GM12878 (cell line): ENCODE results near the gene CYP4V2. TPM values are rescaled to one million over a fixed set of nuclear protein-coding genes. Genes with fewer than 3 reads are reported as not detected.

Experiments used
- ATAC-seq: fragments of 200-7000 bp; cut with Tn5 transposase; 3 replicates; pipeline ENCODE4 v1.9.1; 2020; ENCODE audit warnings: mild to moderate bottlenecking, moderate library complexity
- BruUV-seq: library from RNA; stranded (reverse); fragments of 400-500 nt; replicated peaks from 2 replicates; lab custom pipeline; 2021; lab: Mats Ljungman, UMichigan
- CTCF ChIA-PET: fragments of 300-600 bp; sonication (Branson Sonifier 250); formaldehyde crosslinking; extraction: SDS; loops from one replicate; lab custom pipeline; 2021; ENCODE audit warnings: inconsistent platforms; lab: Yijun Ruan, JAX
- POLR2A ChIA-PET: fragments of 350-600 bp; formaldehyde crosslinking; extraction: SDS; loops from one replicate; lab custom pipeline; 2021; ENCODE audit warnings: inconsistent platforms; lab: Charles Lee
- RAD21 ChIA-PET: fragments of 300-600 bp; sonication (Branson Sonifier 250); formaldehyde crosslinking; loops from one replicate; lab custom pipeline; 2023; ENCODE audit warnings: antibody characterized with exemption; ENCODE audit not compliant: unreplicated experiment; lab: Charles Lee
- SMC1A ChIA-PET: fragments of 300-600 bp; sonication (Branson Sonifier 250); formaldehyde crosslinking; loops from one replicate; lab custom pipeline; 2023; ENCODE audit not compliant: unreplicated experiment, uncharacterized antibody; lab: Charles Lee
- DNase-seq: peaks from one replicate; pipeline ENCODE4 v3.0.0-alpha.2; 2011; ENCODE audit warnings: low read depth, low spot score
- FAIRE-seq: peaks from 3 replicates; lab custom pipeline; 2011; peaks lifted over from hg19 to GRCh38; lab: Jason Lieb, UNC
- H2AFZ ChIP-seq: 2 replicates; pipeline ENCODE4 v1.6.0; 2011; ENCODE audit warnings: low read depth, low read length, control low read depth; ENCODE audit not compliant: control insufficient read depth
- H3K27ac ChIP-seq: 2 replicates; pipeline ENCODE4 v1.5.1; 2011; ENCODE audit warnings: control low read depth; ENCODE audit not compliant: control insufficient read depth, insufficient read depth
- H3K27me3 ChIP-seq, 2 experiments: replicated peaks in 1 of 2; 2 replicates each; pipeline versions ENCODE4 v1.6.0 to v1.6.1; 2011; ENCODE audit warnings: low read length in 1 of 2; ENCODE audit not compliant: control insufficient read depth in 2 of 2, insufficient read depth in 2 of 2
- H3K36me3 ChIP-seq, 2 experiments: 2 replicates each; pipeline ENCODE4 v1.5.1; 2011; ENCODE audit warnings: low read length in 1 of 2; ENCODE audit not compliant: control insufficient read depth in 2 of 2, insufficient read depth in 2 of 2
- H3K4me1 ChIP-seq: 2 replicates; pipeline ENCODE4 v1.6.1; 2011; ENCODE audit warnings: mild to moderate bottlenecking, low read length, moderate library complexity, mixed read lengths; ENCODE audit not compliant: control insufficient read depth, insufficient read depth
- H3K4me2 ChIP-seq: 2 replicates; pipeline ENCODE4 v1.6.0; 2011; ENCODE audit warnings: control low read depth; ENCODE audit not compliant: control insufficient read depth, insufficient read depth
- H3K4me3 ChIP-seq: fragments of 200-600 bp; sonication (generic); 2 replicates; pipeline ENCODE4 v1.5.1; 2016
- H3K79me2 ChIP-seq: 2 replicates; pipeline ENCODE4 v1.6.0; 2011; ENCODE audit warnings: low read length; ENCODE audit not compliant: control insufficient read depth, insufficient read depth
- H3K9ac ChIP-seq: 2 replicates; pipeline ENCODE4 v1.8.0; 2011; ENCODE audit warnings: low read length, control low read depth, mixed read lengths; ENCODE audit not compliant: control insufficient read depth, insufficient read depth
- H3K9me3 ChIP-seq: replicated peaks from 3 replicates; pipeline ENCODE4 v1.5.1; 2011; ENCODE audit warnings: mild to moderate bottlenecking, low read length; ENCODE audit not compliant: control insufficient read depth, insufficient read depth
- H4K20me1 ChIP-seq: 2 replicates; pipeline ENCODE4 v1.6.0; 2011; ENCODE audit not compliant: control insufficient read depth, insufficient read depth
- BHLHE40 ChIP-seq, 2 experiments: fragments of 450-650 bp in 1 of 2; IDR thresholded peaks; 2 replicates each; pipeline ENCODE4 v1.6.1; 2011 to 2017; ENCODE audit warnings: low read depth in 2 of 2, borderline replicate concordance in 1 of 2, improper control_type of control experiment in 1 of 2, low read length in 1 of 2, mild to moderate bottlenecking in 1 of 2
- CEBPZ ChIP-seq: fragments of 150-350 bp; IDR thresholded peaks from 2 replicates; pipeline ENCODE4 v1.6.1; 2016; ENCODE audit warnings: low read depth, low read length
- CREB1 ChIP-seq: IDR thresholded peaks from 2 replicates; pipeline ENCODE4 v1.6.1; 2012; ENCODE audit warnings: low read depth, mild to moderate bottlenecking, inconsistent platforms
- CTCF ChIP-seq, 3 experiments: IDR thresholded peaks in 2 of 3; conservative IDR thresholded peaks in 1 of 3; 2 replicates each; pipeline ENCODE4 v1.5.1; 2011; ENCODE audit warnings: low read depth in 3 of 3, low read length in 3 of 3, mild to moderate bottlenecking in 3 of 3, control low read depth in 2 of 3, moderate library complexity in 2 of 3, inconsistent platforms in 1 of 3, mixed read lengths in 1 of 3; ENCODE audit not compliant: control insufficient read depth in 2 of 3, insufficient read depth in 1 of 3; ENCODE audit errors: extremely low read depth in 1 of 3
- E4F1 ChIP-seq: fragments of 450-650 bp; IDR thresholded peaks from 2 replicates; pipeline ENCODE4 v1.6.1; 2018; ENCODE audit warnings: borderline replicate concordance, mild to moderate bottlenecking; ENCODE audit not compliant: partially characterized antibody
- EGR1 ChIP-seq, 2 experiments: IDR thresholded peaks; 1 replicate in 1 of 2; 2 replicates in 1 of 2; pipeline ENCODE4 v1.6.1; 2011 to 2012; ENCODE audit warnings: low read depth in 2 of 2, low read length in 2 of 2, borderline replicate concordance in 1 of 2, mild to moderate bottlenecking in 1 of 2, moderate library complexity in 1 of 2
- IRF4 ChIP-seq: IDR thresholded peaks from 2 replicates; pipeline ENCODE4 v1.6.1; 2011; ENCODE audit warnings: low read depth, low read length
- MAX ChIP-seq: IDR thresholded peaks from 2 replicates; pipeline ENCODE4 v1.6.1; 2012; ENCODE audit warnings: low read depth, low read length, improper control_type of control experiment
- MXI1 ChIP-seq: fragments of 150-350 bp; IDR thresholded peaks from 2 replicates; pipeline ENCODE4 v1.6.1; 2011; ENCODE audit warnings: low read depth, mild to moderate bottlenecking, inconsistent platforms, low read length, improper control_type of control experiment
- RAD21 ChIP-seq: IDR thresholded peaks from 2 replicates; pipeline ENCODE4 v1.6.1; 2011; ENCODE audit warnings: mild to moderate bottlenecking, low read depth, low read length, moderate library complexity; ENCODE audit not compliant: insufficient read depth
- SMC3 ChIP-seq: IDR thresholded peaks from 2 replicates; pipeline ENCODE4 v1.6.1; 2011; ENCODE audit warnings: low read length, improper control_type of control experiment, borderline replicate concordance
- YY1 ChIP-seq: IDR thresholded peaks from 2 replicates; pipeline ENCODE4 v1.6.1; 2011; ENCODE audit warnings: low read depth, mild to moderate bottlenecking, low read length
- WGBS: methylation state at CpG from one replicate; pipeline ENCODE4 v1.1.6; 2016; ENCODE audit warnings: low lambda C conversion rate; ENCODE audit not compliant: insufficient replicate concordance, insufficient coverage; ENCODE audit errors: missing lambda C conversion rate; 5-methylcytosine and 5-hydroxymethylcytosine counted together
- in situ Hi-C: fragments of 300-500 bp; cut with MboI; formaldehyde crosslinking; loops from 9 replicates; pipeline ENCODE4 v1.14.3; 2018; ENCODE audit warnings: mixed read lengths
- intact Hi-C: fragments of 100-400 bp; cut with micrococcal nuclease; formaldehyde crosslinking; loops from one replicate; pipeline ENCODE4 v1.14.2; 2022; ENCODE audit not compliant: unreplicated experiment
- polyA plus RNA-seq, 11 experiments: library from polyadenylated mRNA; depleted of rRNA in 4 of 11; unstranded in 6 of 11; stranded (reverse) in 5 of 11; fragments of >200 nt; fragmentation: Nextera tagmentation in 4 of 11; fragmentation: Illumina TruSeq in 1 of 11; extraction: Ambion mirVana in 4 of 11; extraction: Trizol in 1 of 11; gene quantifications; 1 replicate in 1 of 11; 2 replicates in 10 of 11; pipeline versions ENCODE4 v1.2.1 to v1.2.3, GENCODE V29; 2011 to 2016; ENCODE audit warnings: inconsistent platforms in 2 of 11, missing spikeins in 2 of 11, low read depth in 1 of 11
- total RNA-seq, 4 experiments: library from RNA; depleted of rRNA in 3 of 4; stranded (reverse); fragments of >200 nt in 3 of 4; fragmentation: Illumina TruSeq in 1 of 4; extraction: Trizol in 1 of 4; gene quantifications; 2 replicates each; pipeline versions ENCODE4 v1.2.1 to v1.2.3, GENCODE V29; 2013 to 2021

Gene CYP4V2
- total and polyA plus RNA-seq, 10 of the 15 experiments (the other 5 are each of a cell fraction or from before 2014, with no cell fraction given): 1.2 to 8.2 (median 6.8) TPM

GRCh38 chr4:186201535-186202230 is 10.3 kb downstream of the CYP4V2 start:
- peak overlapping the region; percentile 43 for H2AFZ ChIP-seq
- in situ Hi-C loops: no loop called here
- ChIA-PET RAD21 (no interaction called here), CTCF (interaction anchor here (1.5 to 1.8 kb wide), 3 partner anchors 9 to 134 kb away, joined by 4 to 7 read pairs (median 5); no protein-coding TSS in a partner anchor), POLR2A (no interaction called here), SMC1A (interaction anchor here (1.2 kb wide), 2 partner anchors 9 to 10 kb away, joined by 3 to 4 read pairs; no protein-coding TSS in a partner anchor)
- H3K4me3 ChIP-seq: no peak overlapping the region
- no peaks in the 10 kb centered on the region for H3K9me3 ChIP-seq
- H3K4me1 ChIP-seq: no peaks in the 10 kb centered on the region
- DNase-seq (no peak), ATAC-seq (peak; percentile 100), FAIRE-seq (no peak)
- H3K36me3 ChIP-seq: no peaks in the 10 kb centered on the region
- no peak overlapping the region for H3K9ac ChIP-seq
- H3K79me2 ChIP-seq: no peaks in the 10 kb centered on the region
- H3K27ac ChIP-seq: no peak overlapping the region
- WGBS: 33% methylated on average over 9 of the region's 9 CpGs
- BruUV-seq: no TSS peak
- H3K4me2 ChIP-seq: no peak overlapping the region
- no peaks in the 10 kb centered on the region for H4K20me1 ChIP-seq
- intact Hi-C loops: loop anchor here (2.0 kb wide), 1 partner anchor 133 kb away; the partner anchor contains the start of gene TLR3
- H3K27me3 ChIP-seq: no peaks in the 10 kb centered on the region
- TF ChIP-seq IRF4 (0 out of 2 replicates have a peak, but pooled peaks have one; percentile 17), SMC3 (peak; percentile 71; the same call in 1 of the 2 replicates), CTCF (IDR thresholded peaks at IDR 0.05 in 2 of 3, conservative IDR thresholded peaks at IDR 0.05 in 1 of 3; ENCODE audit: control insufficient read depth in 2 of 3, extremely low read depth in 1 of 3, insufficient read depth in 1 of 3, low read depth in 3 of 3, low read length in 3 of 3) (peak; percentile 84 to 97 (median 96)), MAX (peak; percentile 28; the same call in 1 of the 2 replicates), EGR1 (IDR thresholded peaks at IDR 0.05; ENCODE audit: borderline replicate concordance in 1 of 2, low read depth in 2 of 2, low read length in 2 of 2) (peak in 1 of 2 experiments; percentile 82; a peak in 2 of 3 replicates), MXI1 (peak; percentile 43; the same call in 1 of the 2 replicates), E4F1 (no peak), BHLHE40 (IDR thresholded peaks at IDR 0.05; ENCODE audit: borderline replicate concordance in 1 of 2, low read depth in 2 of 2, low read length in 1 of 2) (no peak), YY1 (peak; percentile 87), CEBPZ (no peak), RAD21 (peak; percentile 50), CREB1 (0 out of 2 replicates have a peak, but pooled peaks have one; percentile 33)
